Prostate gland (tissue), 2 donors: Measurements from ENCODE around the gene AXDND1. TPM values are rescaled to one million over a fixed set of nuclear protein-coding genes. Genes with fewer than 3 reads are reported as not detected.
"Not testable (repeated sequence)": the region's sequence is repeated elsewhere in the genome, so short reads cannot be mapped to it uniquely, and the experiment has no call there.

Experiments
- DNase-seq: peaks from one replicate; pipeline ENCODE4 v3.0.0-alpha.2; 2019; ENCODE audit warnings: low spot score
- H3K27ac ChIP-seq, 2 donors: fragments of 200-600 bp; sonication (generic); 2 replicates each; pipeline ENCODE4 v1.5.1; 2017 to 2019
- H3K27me3 ChIP-seq: fragments of 200-600 bp; sonication (generic); replicated peaks from 2 replicates; pipeline ENCODE4 v1.5.1; 2019; ENCODE audit not compliant: insufficient read depth
- H3K36me3 ChIP-seq, 2 donors: fragments of 200-600 bp; sonication (generic); 1 replicate in 1 of 2; 2 replicates in 1 of 2; pipeline versions ENCODE4 v1.5.1 to v1.8.1; 2017 to 2019
- H3K4me1 ChIP-seq: fragments of 200-600 bp; sonication (generic); replicated peaks from 2 replicates; pipeline ENCODE4 v1.5.1; 2019
- H3K4me3 ChIP-seq, 2 donors: fragments of 200-600 bp; sonication (generic); 2 replicates each; pipeline ENCODE4 v1.5.1; 2017 to 2019
- H3K9me3 ChIP-seq: fragments of 200-600 bp; sonication (generic); 2 replicates; pipeline ENCODE4 v1.5.1; 2017
- CTCF ChIP-seq, 4 experiments: fragments of 200-600 bp in 2 of 4; fragments of 450-650 bp in 2 of 4; sonication (generic) in 2 of 4; IDR thresholded peaks; 1 replicate in 3 of 4; 2 replicates in 1 of 4; pipeline ENCODE4 v1.5.1; 2016 to 2019; ENCODE audit warnings: antibody characterized with exemption in 4 of 4, mild to moderate bottlenecking in 2 of 4, moderate library complexity in 2 of 4
- POLR2A ChIP-seq: fragments of 450-650 bp; IDR thresholded peaks from one replicate; pipeline ENCODE4 v1.6.1; 2016; ENCODE audit warnings: antibody characterized with exemption, mild to moderate bottlenecking
- POLR2AphosphoS5 ChIP-seq: sonication (generic); formaldehyde crosslinking; IDR thresholded peaks from one replicate; pipeline ENCODE4 v1.6.1; 2017; ENCODE audit warnings: antibody characterized with exemption
- WGBS: methylation state at CpG from one replicate; pipeline ENCODE4 v1.1.5; 2018; 5-methylcytosine and 5-hydroxymethylcytosine counted together
- intact Hi-C: fragments of 100-400 bp; cut with DNase I; formaldehyde crosslinking; loops from one replicate; pipeline ENCODE4 v1.14.2; 2022
- total RNA-seq, 2 donors: library from RNA; depleted of rRNA; stranded (reverse); fragments of >200 nt; gene quantifications; one replicate each; pipeline ENCODE4 v1.1.0, GENCODE V29; 2016

The AXDND1 gene
- total RNA-seq, 2 donors from 2014 or later, result 7.0 TPM; not detected in 1

GRCh38 chr1:179425186-179425585 is 59.4 kb downstream of the AXDND1 start:
- no peaks in the 10 kb centered on the region for H3K9me3 ChIP-seq
- no peaks in the 10 kb centered on the region for H3K27me3 ChIP-seq
- no peak for TF ChIP-seq POLR2AphosphoS5
- no peak for TF ChIP-seq CTCF (IDR thresholded peaks at IDR 0.05)
- TF ChIP-seq POLR2A, result no peak
- H3K27ac ChIP-seq, result no peak overlapping the region
- no peak for DNase-seq
- H3K36me3 ChIP-seq, result no peaks in the 10 kb centered on the region
- no peak overlapping the region for H3K4me3 ChIP-seq
- intact Hi-C loops, result no loop called here
- H3K4me1 ChIP-seq, result no peaks in the 10 kb centered on the region

DNA sequence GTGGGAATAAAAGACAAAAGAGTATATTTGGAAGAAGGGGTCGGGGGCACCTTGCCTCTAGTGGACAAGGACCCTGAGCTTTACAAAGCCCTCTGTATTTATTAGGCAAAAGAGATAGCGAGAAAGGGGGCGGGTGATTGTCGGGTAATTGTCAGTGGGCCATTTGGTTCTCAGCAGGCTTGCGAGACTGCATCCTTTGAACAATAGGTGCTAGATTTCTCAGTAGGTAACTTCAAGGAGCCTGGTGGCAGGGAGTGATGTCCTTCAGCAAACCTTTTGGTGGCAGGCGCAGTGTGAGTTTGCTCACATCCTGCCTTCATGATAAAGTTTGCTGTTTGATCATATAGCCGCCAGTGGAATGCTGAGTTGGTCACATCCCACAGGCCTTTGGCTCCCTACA is 71.4 kb downstream of the AXDND1 start:
- intact Hi-C loops, result no loop called here
- Histone ChIP-seq H3K4me1 (no peaks in the 10 kb centered on the region), H3K9me3 (no peaks in the 10 kb centered on the region), H3K4me3 (no peak overlapping the region), H3K27ac (no peak overlapping the region), H3K27me3 (no peaks in the 10 kb centered on the region), H3K36me3 (no peaks in the 10 kb centered on the region)
- no peak for DNase-seq
- TF ChIP-seq CTCF (IDR thresholded peaks at IDR 0.05) (no peak), POLR2A (no peak), POLR2AphosphoS5 (no peak)
- 75% methylated on average over 7 of the region's 7 CpGs for WGBS

DNA sequence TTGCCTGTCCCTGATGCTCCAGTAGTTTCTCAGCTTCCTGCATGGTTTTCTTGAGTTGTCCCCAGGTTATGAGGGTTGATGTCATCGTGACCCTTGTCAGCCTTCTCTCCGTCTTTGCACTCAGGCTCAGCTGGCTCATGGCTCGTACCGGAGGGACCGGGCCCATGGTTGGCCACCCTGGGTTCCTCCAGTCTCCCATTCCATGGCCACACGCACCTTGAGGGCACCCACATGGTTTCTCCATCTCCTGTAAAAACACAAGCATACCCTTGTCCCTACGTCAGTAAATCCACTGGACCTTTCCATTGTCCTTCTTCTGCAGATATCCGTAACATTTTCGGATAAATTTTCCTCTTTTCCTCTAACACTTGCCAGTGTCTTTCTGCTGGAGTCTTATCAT is 73.9 kb downstream of the AXDND1 start:
- intact Hi-C loops, DNase-seq, H3K27ac ChIP-seq, H3K4me1 ChIP-seq, H3K4me3 ChIP-seq, H3K27me3 ChIP-seq, H3K36me3 ChIP-seq, H3K9me3 ChIP-seq: not testable (repeated sequence)
- 85% methylated on average over 9 of the region's 9 CpGs for WGBS

DNA sequence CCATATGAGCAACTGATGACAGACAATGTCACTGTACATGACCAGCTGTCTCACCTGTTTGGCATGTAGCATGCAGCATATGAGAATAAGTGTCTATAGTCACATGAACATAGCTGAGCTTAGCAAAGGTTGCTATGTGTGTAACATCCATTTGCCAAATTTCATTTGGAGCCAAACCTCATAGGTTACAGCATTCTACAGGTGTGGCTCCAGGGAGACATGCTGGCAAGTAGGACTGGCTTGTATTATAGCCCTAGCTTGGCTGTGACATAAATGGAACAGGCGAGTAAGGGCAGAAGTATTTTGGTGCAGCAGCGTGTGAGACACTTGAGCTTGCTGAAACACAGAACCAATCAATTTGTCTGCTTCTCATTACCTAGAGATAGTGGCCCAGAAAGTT is 74.5 kb downstream of the AXDND1 start:
- H3K27me3 ChIP-seq, intact Hi-C loops, H3K4me1 ChIP-seq, H3K36me3 ChIP-seq, H3K27ac ChIP-seq, DNase-seq, H3K9me3 ChIP-seq, H3K4me3 ChIP-seq: not testable (repeated sequence)
- WGBS, result 80% methylated on average over 2 of the region's 2 CpGs

DNA sequence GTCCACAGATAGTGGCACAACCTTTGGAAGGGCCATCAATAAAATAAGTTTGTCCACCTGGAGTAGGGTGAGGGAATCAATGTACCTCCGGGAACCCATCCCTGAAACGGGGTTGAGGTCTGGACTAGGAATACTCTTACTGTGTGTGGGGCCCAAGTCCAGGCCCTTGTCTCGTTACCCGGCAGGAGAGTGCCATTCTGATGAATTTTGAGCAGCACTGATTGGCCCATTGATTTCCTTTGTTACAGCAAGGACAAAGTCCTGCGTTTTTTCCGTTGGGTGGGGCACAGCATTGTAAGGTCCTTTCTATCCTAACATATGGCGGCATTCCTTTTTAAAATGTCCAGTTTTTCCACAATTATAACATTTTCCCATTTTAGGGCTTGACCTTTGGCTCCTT is 75.2 kb downstream of the AXDND1 start:
- H3K4me3 ChIP-seq, result no peak overlapping the region
- H3K36me3 ChIP-seq, result no peaks in the 10 kb centered on the region
- intact Hi-C loops, result no loop called here
- H3K27ac ChIP-seq, result no peak overlapping the region
- H3K9me3 ChIP-seq, result no peaks in the 10 kb centered on the region
- H3K4me1 ChIP-seq, result no peaks in the 10 kb centered on the region
- TF ChIP-seq POLR2AphosphoS5 (no peak), POLR2A (no peak), CTCF (IDR thresholded peaks at IDR 0.05) (no peak)
- no peak for DNase-seq
- H3K27me3 ChIP-seq, result no peaks in the 10 kb centered on the region
- WGBS, result 83% methylated on average over 7 of the region's 7 CpGs

DNA sequence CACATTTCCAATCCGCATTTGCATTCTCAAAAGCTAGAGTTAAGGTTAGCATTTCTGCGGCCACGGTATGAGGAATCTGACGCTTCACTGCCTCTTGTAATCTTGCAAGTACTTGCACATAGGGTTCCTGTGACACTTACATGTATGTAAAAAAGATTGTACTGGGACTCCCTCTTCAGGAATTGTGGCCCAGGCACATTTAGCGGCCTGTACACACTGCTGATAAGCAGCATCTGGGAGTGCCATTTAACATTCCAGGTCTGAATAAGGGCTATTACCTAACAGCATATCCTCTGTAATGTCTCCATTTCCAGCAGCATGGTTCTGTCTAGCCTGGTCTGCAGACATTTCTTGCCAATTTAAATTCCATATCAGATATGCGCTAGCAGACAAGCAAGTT is 75.7 kb downstream of the AXDND1 start:
- Histone ChIP-seq H3K36me3 (no peaks in the 10 kb centered on the region), H3K27ac (no peak overlapping the region), H3K9me3 (no peaks in the 10 kb centered on the region), H3K27me3 (no peaks in the 10 kb centered on the region), H3K4me3 (no peak overlapping the region), H3K4me1 (no peaks in the 10 kb centered on the region)
- TF ChIP-seq POLR2AphosphoS5 (no peak), CTCF (IDR thresholded peaks at IDR 0.05) (no peak), POLR2A (no peak)
- DNase-seq, result no peak
- 74% methylated on average over 6 of the region's 6 CpGs for WGBS
- intact Hi-C loops, result no loop called here

DNA sequence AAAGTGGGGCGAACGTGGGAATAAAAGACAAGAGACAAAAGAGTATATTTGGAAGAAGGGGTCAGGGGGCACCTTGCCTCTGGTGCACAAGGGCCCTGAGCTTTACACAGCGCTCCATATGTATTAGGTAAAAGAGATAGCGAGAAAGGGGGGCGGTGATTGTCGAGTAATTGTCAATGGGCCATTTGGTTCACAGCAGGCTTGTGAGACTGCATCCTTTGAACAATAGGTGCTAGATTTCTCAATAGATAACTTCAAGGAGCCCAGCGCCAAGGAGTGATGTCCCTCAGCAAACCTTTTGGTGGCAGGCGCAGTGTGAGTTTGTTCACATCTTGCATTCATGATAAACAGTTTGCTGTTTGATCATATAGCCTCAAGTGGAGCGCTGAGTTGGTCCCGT is 77.1 kb downstream of the AXDND1 start:
- H3K27me3 ChIP-seq, H3K36me3 ChIP-seq, H3K9me3 ChIP-seq, intact Hi-C loops, H3K4me1 ChIP-seq, DNase-seq, H3K4me3 ChIP-seq, H3K27ac ChIP-seq: not testable (repeated sequence)
- WGBS, result 79% methylated on average over 10 of the region's 10 CpGs
